ENCODE results near the gene DAND5. TPM values are rescaled to one million over a fixed set of nuclear protein-coding genes. Genes with fewer than 3 reads are reported as not detected.

DAND5 gene
- polyA plus RNA-seq, 3 donors: not detected

DNA sequence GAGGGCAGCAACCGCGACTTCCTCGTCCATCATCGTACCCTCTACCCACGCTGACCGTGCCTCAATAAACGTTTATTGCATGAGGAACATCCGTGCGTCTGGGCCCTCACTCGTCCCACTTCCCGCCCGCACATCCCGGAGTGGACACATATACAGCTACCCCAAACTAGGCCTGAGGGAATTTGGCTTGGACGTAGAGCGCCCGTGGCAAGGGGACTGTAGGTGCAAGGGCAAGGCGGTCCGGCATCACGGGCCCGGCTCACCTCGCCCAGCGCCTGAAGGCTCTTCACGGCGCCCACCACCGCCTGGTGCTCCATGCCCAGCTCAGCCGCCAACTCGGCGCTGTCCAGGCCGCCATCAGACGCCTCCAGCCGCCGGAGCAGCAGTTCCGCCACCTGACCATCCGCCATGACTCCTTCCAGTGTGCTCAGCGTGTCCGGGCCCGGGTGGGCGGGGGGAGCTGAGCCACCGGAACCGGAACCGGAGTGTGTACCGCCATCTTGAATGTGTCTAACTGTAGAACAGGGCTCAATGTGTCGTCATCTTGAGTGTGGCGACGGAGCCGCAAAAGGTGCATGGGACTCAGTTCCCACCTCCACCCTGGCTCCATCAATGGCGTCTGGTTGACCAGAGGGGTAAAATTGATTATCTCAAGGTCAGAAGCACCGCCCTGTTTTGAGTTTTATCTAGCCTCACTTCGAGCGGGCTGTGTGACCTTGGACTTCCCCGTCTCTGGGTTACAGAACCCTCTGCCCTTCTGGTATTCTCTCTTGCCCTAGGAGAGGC lies 35.9 kb upstream of the DAND5 start, which contains the start of gene FARSA:
FARSA (minus strand) TSS at position 425 of the 786 bp plus-strand sequence; CDS start at position 410, 15 bp downstream.
- Histone ChIP-seq H3K4me2 (replicated peaks; ENCODE audit: extremely low read depth, low read length, poor library complexity, severe bottlenecking) (peak within 1 kb of the TSS; percentile 86), H2AFZ (ENCODE audit: insufficient read depth, low read depth, low read length, poor library complexity, severe bottlenecking) (peak within 1 kb of the TSS; percentile 91), H3K79me2 (ENCODE audit: insufficient read depth, low read length) (peaks cover 48% of the 10 kb centered on the region), H3K4me1 (ENCODE audit: control insufficient read depth in 1 of 2, insufficient read depth in 2 of 2, low read length in 2 of 2) (peaks cover 36 to 38% of the 10 kb centered on the region in 2 donors), H3K9me3 (replicated peaks in 1 of 2; ENCODE audit: control insufficient read depth in 1 of 2, insufficient read depth in 1 of 2, low read length in 2 of 2) (no peaks in the 10 kb centered on the region), H3K36me3 (replicated peaks in 1 of 2; ENCODE audit: control insufficient read depth in 1 of 2, insufficient read depth in 2 of 2, low read length in 2 of 2) (peaks cover 19 to 24% of the 10 kb centered on the region in 2 donors), H3K27ac (ENCODE audit: low read depth in 1 of 2, low read length in 2 of 2) (peak within 1 kb of the TSS; percentile 72 to 89), H3K4me3 (replicated peaks in 1 of 3; ENCODE audit: low read depth in 2 of 3, low read length in 3 of 3) (peak within 1 kb of the TSS; percentile 86 to 97 (median 91)), H4K20me1 (ENCODE audit: insufficient read depth, low read length) (peaks cover 11% of the 10 kb centered on the region), H3K27me3 (ENCODE audit: control insufficient read depth in 2 of 2, insufficient read depth in 2 of 2, low read length in 2 of 2) (no peaks in the 10 kb centered on the region), H3K9ac (ENCODE audit: insufficient read depth, low read length, poor library complexity, severe bottlenecking) (peak within 1 kb of the TSS; percentile 90)
- no peaks in the 10 kb centered on the region for H3K9me3 Mint-ChIP-seq
- H3K36me3 Mint-ChIP-seq: peaks cover 20 to 26% of the 10 kb centered on the region in 2 donors
- TF ChIP-seq, protein P1, sequence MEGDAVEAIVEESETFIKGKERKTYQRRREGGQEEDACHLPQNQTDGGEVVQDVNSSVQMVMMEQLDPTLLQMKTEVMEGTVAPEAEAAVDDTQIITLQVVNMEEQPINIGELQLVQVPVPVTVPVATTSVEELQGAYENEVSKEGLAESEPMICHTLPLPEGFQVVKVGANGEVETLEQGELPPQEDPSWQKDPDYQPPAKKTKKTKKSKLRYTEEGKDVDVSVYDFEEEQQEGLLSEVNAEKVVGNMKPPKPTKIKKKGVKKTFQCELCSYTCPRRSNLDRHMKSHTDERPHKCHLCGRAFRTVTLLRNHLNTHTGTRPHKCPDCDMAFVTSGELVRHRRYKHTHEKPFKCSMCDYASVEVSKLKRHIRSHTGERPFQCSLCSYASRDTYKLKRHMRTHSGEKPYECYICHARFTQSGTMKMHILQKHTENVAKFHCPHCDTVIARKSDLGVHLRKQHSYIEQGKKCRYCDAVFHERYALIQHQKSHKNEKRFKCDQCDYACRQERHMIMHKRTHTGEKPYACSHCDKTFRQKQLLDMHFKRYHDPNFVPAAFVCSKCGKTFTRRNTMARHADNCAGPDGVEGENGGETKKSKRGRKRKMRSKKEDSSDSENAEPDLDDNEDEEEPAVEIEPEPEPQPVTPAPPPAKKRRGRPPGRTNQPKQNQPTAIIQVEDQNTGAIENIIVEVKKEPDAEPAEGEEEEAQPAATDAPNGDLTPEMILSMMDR (IDR thresholded peaks at IDR 0.05): no peak
- peaks cover 0 to 4% (median 2%) of the 10 kb centered on the region in 3 donors for H3K27me3 Mint-ChIP-seq (ENCODE audit: low read depth in 3 of 3)
- intact Hi-C loops (cut with micrococcal nuclease): loop anchor here (5.0 to 10.0 kb wide), 2 partner anchors 41 to 49 kb away; partner anchors contain the start of genes DNASE2 (in 1 of the 2), GCDH (in 1 of the 2) and KLF1 (in 1 of the 2)
- peak within 1 kb of the TSS; percentile 89 to 96 (median 93) for H3K27ac Mint-ChIP-seq
- DNase-seq: peak; percentile 90 to 93 (median 90)
- H3K4me3 Mint-ChIP-seq: peak within 1 kb of the TSS; percentile 93 to 98
- WGBS (ENCODE audit: insufficient coverage): under 1% methylated on average over 32 of the region's 51 CpGs
- H3K4me1 Mint-ChIP-seq: peaks cover 32% of the 10 kb centered on the region

DNA sequence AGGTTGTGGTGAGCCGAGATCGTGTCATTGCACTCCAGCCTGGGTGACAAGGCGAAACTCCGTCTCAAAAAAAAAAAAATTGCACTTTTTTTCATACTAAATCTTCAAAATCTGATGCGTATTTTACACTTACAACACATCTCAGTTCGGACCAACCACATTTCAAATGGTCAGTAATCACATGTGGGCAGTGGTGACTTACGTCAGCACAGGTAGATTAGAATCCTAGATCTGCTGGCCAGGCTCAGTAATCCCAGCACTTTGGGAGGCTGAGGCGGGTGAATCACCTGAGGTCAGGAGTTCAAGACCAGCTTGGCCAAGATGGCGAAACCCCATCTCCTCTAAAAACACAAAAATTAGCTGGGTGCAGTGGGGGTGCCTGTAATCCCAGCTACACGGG lies 34.3 kb upstream of the DAND5 start:
- Mint-ChIP-seq H3K4me3 (no peak overlapping the region), H3K36me3 (peaks cover 15 to 18% of the 10 kb centered on the region in 2 donors), H3K9me3 (no peaks in the 10 kb centered on the region), H3K27me3 (ENCODE audit: low read depth in 3 of 3) (peaks cover 0 to 4% (median 2%) of the 10 kb centered on the region in 3 donors), H3K4me1 (peaks cover 45% of the 10 kb centered on the region), H3K27ac (no peak overlapping the region)
- Histone ChIP-seq H3K27me3 (ENCODE audit: control insufficient read depth in 2 of 2, insufficient read depth in 2 of 2, low read length in 2 of 2) (no peaks in the 10 kb centered on the region), H3K9me3 (replicated peaks in 1 of 2; ENCODE audit: control insufficient read depth in 1 of 2, insufficient read depth in 1 of 2, low read length in 2 of 2) (no peaks in the 10 kb centered on the region), H3K27ac (ENCODE audit: low read depth in 1 of 2, low read length in 2 of 2) (no peak overlapping the region), H3K36me3 (replicated peaks in 1 of 2; ENCODE audit: control insufficient read depth in 1 of 2, insufficient read depth in 2 of 2, low read length in 2 of 2) (peaks cover 10 to 13% of the 10 kb centered on the region in 2 donors), H3K4me2 (replicated peaks; ENCODE audit: extremely low read depth, low read length, poor library complexity, severe bottlenecking) (no peak overlapping the region), H2AFZ (ENCODE audit: insufficient read depth, low read depth, low read length, poor library complexity, severe bottlenecking) (no peak overlapping the region), H3K4me1 (ENCODE audit: control insufficient read depth in 1 of 2, insufficient read depth in 2 of 2, low read length in 2 of 2) (peaks cover 48 to 54% of the 10 kb centered on the region in 2 donors), H4K20me1 (ENCODE audit: insufficient read depth, low read length) (peaks cover 27% of the 10 kb centered on the region), H3K79me2 (ENCODE audit: insufficient read depth, low read length) (peaks cover 59% of the 10 kb centered on the region), H3K9ac (ENCODE audit: insufficient read depth, low read length, poor library complexity, severe bottlenecking) (no peak overlapping the region), H3K4me3 (replicated peaks in 1 of 3; ENCODE audit: low read depth in 2 of 3, low read length in 3 of 3) (no peak overlapping the region)
- WGBS (ENCODE audit: insufficient coverage): 70% methylated on average over 8 of the region's 10 CpGs
- intact Hi-C loops (cut with micrococcal nuclease): loop anchor here (5.0 to 10.0 kb wide), 2 partner anchors 50 to 143 kb away; partner anchors contain the start of genes DNASE2 (in 1 of the 2), JUNB (in 1 of the 2) and KLF1 (in 1 of the 2)
- TF ChIP-seq, protein P1 (IDR thresholded peaks at IDR 0.05): no peak
- no peak for DNase-seq

Data from CD14-positive monocyte (primary cell).